Smooth muscle cell (in vitro differentiated cells): ENCODE data around the gene ALK. TPM values are rescaled to one million over a fixed set of nuclear protein-coding genes. Genes with fewer than 3 reads are reported as not detected.

Source experiments
- DNase-seq: peaks from one replicate; lab custom pipeline; 2025; ENCODE audit not compliant: unreplicated experiment; lab: John Stamatoyannopoulos, UW
- H2AFZ ChIP-seq: fragments of 200-600 bp; sonication (generic); 2 replicates; pipeline ENCODE4 v1.6.0; 2016; ENCODE audit warnings: antibody characterized with exemption, low read depth, mild to moderate bottlenecking
- H3F3A ChIP-seq: fragments of 200-600 bp; sonication (generic); 2 replicates; pipeline ENCODE4 v1.6.0; 2017; ENCODE audit warnings: antibody characterized with exemption, low read depth
- H3K27ac ChIP-seq: fragments of 200-600 bp; sonication (generic); 2 replicates; pipeline ENCODE4 v1.5.1; 2016; ENCODE audit warnings: low read depth, mild to moderate bottlenecking
- H3K27me3 ChIP-seq: fragments of 200-600 bp; sonication (generic); 2 replicates; pipeline ENCODE4 v1.6.1; 2016; ENCODE audit warnings: low read depth, mild to moderate bottlenecking
- H3K36me3 ChIP-seq: fragments of 200-600 bp; sonication (generic); 2 replicates; pipeline ENCODE4 v1.5.1; 2016; ENCODE audit warnings: low read depth
- H3K4me1 ChIP-seq: fragments of 200-600 bp; sonication (generic); 2 replicates; pipeline ENCODE4 v1.5.1; 2016; ENCODE audit warnings: low read depth
- H3K4me2 ChIP-seq: fragments of 200-600 bp; sonication (generic); 2 replicates; pipeline ENCODE4 v1.6.0; 2016; ENCODE audit warnings: mild to moderate bottlenecking
- H3K4me3 ChIP-seq: fragments of 200-600 bp; sonication (generic); 2 replicates; pipeline ENCODE4 v1.5.1; 2016; ENCODE audit warnings: mild to moderate bottlenecking
- H3K79me2 ChIP-seq: fragments of 200-600 bp; sonication (generic); 2 replicates; pipeline ENCODE4 v1.6.0; 2016; ENCODE audit warnings: low read depth, mild to moderate bottlenecking
- H3K9ac ChIP-seq: fragments of 200-600 bp; sonication (generic); 2 replicates; pipeline ENCODE4 v1.6.0; 2016; ENCODE audit warnings: low read depth
- H3K9me3 ChIP-seq: fragments of 200-600 bp; sonication (generic); replicated peaks from 2 replicates; pipeline ENCODE4 v1.5.1; 2016; ENCODE audit warnings: low read depth
- H4K20me1 ChIP-seq: fragments of 200-600 bp; sonication (generic); 2 replicates; pipeline ENCODE4 v1.6.0; 2016; ENCODE audit warnings: low read depth
- WGBS: methylation state at CpG from one replicate; pipeline ENCODE4 v1.1.7; 2016; ENCODE audit warnings: low lambda C conversion rate; 5-methylcytosine and 5-hydroxymethylcytosine counted together
- polyA plus RNA-seq: library from polyadenylated mRNA; unstranded; fragments of >200 nt; fragmentation: Nextera tagmentation; extraction: Ambion mirVana; gene quantifications from 2 replicates; pipeline ENCODE4 v1.2.1, GENCODE V29; 2016
- total RNA-seq: library from RNA; depleted of rRNA; stranded (reverse); fragments of >200 nt; gene quantifications from 2 replicates; pipeline ENCODE4 v1.2.3, GENCODE V29; 2014
- TF ChIP-seq, protein P1 (sequence below): fragments of 200-600 bp; sonication (generic); IDR thresholded peaks from 2 replicates; pipeline ENCODE4 v1.5.1; 2017; ENCODE audit warnings: borderline replicate concordance, mild to moderate bottlenecking, antibody characterized with exemption; ENCODE audit not compliant: insufficient read depth, poor library complexity, severe bottlenecking

ALK gene
- total and polyA plus RNA-seq, 2 experiments from 2014 or later, result 0.13 to 0.19 TPM

DNA sequence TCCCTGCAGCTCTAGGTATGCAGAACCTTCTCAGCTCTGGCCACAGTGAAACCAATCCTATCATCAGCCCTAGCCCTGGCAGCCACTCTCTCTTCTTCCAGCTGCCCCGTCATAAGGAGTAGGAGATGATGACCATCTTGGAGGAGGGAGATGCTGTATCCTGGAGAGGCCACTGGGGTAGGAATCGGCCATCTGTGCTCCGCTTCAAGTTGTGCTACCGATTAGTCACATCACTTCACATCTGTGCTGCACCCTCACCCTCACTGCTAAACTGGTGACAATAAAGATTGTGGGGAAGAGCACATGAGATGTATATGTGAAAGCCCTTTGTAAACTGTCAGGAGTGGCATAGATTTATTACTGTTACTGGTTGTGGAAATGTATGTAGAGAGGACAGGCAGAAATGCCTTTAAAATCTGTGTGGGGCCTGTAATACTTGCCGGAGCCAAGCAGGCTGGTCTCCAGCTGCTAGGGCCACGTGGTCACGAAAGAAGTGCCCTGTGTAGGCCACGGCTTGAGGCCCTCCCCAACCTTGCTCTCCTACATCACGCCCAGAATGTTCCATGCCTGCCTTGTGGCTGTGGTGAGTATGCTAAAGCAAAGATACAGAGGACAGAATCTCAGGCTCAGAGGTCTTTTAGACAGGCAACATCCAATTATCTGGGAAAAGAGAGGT is 569.3 kb downstream of the ALK start:
- no peak overlapping the region for H2AFZ ChIP-seq
- H3K4me2 ChIP-seq, result no peak overlapping the region
- H4K20me1 ChIP-seq, result no peaks in the 10 kb centered on the region
- H3K36me3 ChIP-seq, result no peaks in the 10 kb centered on the region
- peaks cover 66% of the 10 kb centered on the region for H3K27me3 ChIP-seq
- 83% methylated on average over 9 of the region's 9 CpGs for WGBS
- no peaks in the 10 kb centered on the region for H3K4me1 ChIP-seq
- H3K9ac ChIP-seq, result no peak overlapping the region
- no peaks in the 10 kb centered on the region for H3K9me3 ChIP-seq
- no peak overlapping the region for H3K27ac ChIP-seq
- DNase-seq, result no peak
- no peaks in the 10 kb centered on the region for H3F3A ChIP-seq
- no peak overlapping the region for H3K4me3 ChIP-seq
- TF ChIP-seq, protein P1, sequence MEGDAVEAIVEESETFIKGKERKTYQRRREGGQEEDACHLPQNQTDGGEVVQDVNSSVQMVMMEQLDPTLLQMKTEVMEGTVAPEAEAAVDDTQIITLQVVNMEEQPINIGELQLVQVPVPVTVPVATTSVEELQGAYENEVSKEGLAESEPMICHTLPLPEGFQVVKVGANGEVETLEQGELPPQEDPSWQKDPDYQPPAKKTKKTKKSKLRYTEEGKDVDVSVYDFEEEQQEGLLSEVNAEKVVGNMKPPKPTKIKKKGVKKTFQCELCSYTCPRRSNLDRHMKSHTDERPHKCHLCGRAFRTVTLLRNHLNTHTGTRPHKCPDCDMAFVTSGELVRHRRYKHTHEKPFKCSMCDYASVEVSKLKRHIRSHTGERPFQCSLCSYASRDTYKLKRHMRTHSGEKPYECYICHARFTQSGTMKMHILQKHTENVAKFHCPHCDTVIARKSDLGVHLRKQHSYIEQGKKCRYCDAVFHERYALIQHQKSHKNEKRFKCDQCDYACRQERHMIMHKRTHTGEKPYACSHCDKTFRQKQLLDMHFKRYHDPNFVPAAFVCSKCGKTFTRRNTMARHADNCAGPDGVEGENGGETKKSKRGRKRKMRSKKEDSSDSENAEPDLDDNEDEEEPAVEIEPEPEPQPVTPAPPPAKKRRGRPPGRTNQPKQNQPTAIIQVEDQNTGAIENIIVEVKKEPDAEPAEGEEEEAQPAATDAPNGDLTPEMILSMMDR, result no peak
- no peaks in the 10 kb centered on the region for H3K79me2 ChIP-seq

DNA sequence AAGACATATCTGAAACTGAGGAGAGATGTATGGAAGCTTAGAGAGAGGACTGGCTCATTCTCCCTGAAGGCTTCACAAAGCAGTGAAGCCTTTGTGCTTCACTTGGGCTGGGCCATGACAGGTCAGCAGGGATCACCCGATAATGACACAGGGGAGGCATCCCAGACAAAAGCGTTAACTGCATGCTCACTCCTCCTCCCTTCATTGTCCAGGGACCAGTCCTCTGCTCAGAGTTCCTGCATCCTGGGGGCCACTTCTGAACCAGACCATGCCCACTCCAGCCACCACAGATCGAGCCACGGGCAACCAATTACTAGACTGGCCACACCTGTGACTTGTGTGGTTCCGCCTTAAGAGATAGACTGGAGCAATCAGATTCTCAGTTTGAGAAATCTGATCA is 570.1 kb downstream of the ALK start:
- WGBS, result 90% methylated on average over 5 of the region's 5 CpGs
- Histone ChIP-seq H3K36me3 (no peaks in the 10 kb centered on the region), H3K9ac (no peak overlapping the region), H4K20me1 (no peaks in the 10 kb centered on the region), H3K9me3 (no peaks in the 10 kb centered on the region), H3K27me3 (peaks cover 68% of the 10 kb centered on the region), H3F3A (no peaks in the 10 kb centered on the region), H3K79me2 (no peaks in the 10 kb centered on the region), H2AFZ (no peak overlapping the region), H3K27ac (no peak overlapping the region), H3K4me3 (no peak overlapping the region), H3K4me2 (no peak overlapping the region), H3K4me1 (no peaks in the 10 kb centered on the region)
- TF ChIP-seq, protein P1, result no peak
- DNase-seq, result no peak

DNA sequence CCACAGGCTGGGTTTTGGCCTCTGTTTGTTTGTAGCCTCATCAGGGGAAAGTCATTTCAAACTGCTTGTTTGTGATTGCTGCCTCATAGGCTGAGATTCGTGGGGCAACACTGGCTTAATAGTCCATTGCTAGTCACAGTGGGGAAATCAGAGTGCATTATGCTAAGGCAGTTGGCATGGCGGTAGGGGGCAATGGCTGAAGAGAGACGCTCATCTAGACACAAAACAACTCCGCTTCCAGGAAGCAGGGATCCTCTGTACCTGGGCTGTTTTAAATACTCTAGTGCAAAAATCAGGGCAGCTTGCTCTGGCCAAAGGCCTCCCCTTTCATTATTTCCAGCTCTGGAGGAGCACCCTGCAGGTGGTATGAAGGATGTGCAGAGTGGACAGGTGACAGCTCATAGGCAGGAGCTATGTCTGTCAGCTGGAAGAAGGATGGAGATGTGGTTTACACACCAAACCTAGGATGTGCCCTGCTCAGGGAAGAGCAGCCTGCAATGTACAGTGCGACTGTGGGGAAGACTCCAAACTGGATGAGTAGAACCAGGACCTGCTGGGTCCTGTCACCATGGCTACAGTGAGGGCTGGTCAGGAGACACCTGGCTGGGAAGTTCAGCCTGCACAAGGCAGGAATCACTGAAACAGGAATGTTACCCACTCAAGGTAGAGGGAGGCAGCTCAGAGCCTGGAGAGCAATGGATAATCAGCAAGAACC is 571.9 kb downstream of the ALK start:
- Histone ChIP-seq H3K9me3 (no peaks in the 10 kb centered on the region), H3K4me2 (no peak overlapping the region), H3K27ac (no peak overlapping the region), H4K20me1 (no peaks in the 10 kb centered on the region), H3K4me1 (no peaks in the 10 kb centered on the region), H3K9ac (no peak overlapping the region), H3K27me3 (peaks cover 69% of the 10 kb centered on the region), H3K36me3 (no peaks in the 10 kb centered on the region), H3K4me3 (no peak overlapping the region), H2AFZ (no peak overlapping the region), H3K79me2 (no peaks in the 10 kb centered on the region), H3F3A (no peaks in the 10 kb centered on the region)
- TF ChIP-seq, protein P1, result no peak
- 89% methylated on average over 5 of the region's 5 CpGs for WGBS
- DNase-seq, result no peak
